GM18870 (cell line): ENCODE results near the gene CEACAM6.
"Not testable (repeated sequence)": the region's sequence is repeated elsewhere in the genome, so short reads cannot be mapped to it uniquely, and the experiment has no call there.

Source experiments
- ATAC-seq: cut with Tn5 transposase; IDR thresholded peaks from one replicate; pipeline ENCODE4 v1.9.1; 2021; ENCODE audit warnings: moderate library complexity; ENCODE audit not compliant: unreplicated experiment

Gene CEACAM6

GRCh38 chr19:41746593-41747227 is 8.6 kb upstream of the CEACAM6 start:
- no peak for ATAC-seq

GRCh38 chr19:41748012-41748411 is 7.3 kb upstream of the CEACAM6 start:
- ATAC-seq: no peak

GRCh38 chr19:41750248-41751134 is 4.8 kb upstream of the CEACAM6 start:
- not testable (repeated sequence) for ATAC-seq

- no peak for ATAC-seq
Measured at GRCh38 chr19:41753159-41753558, 2.2 kb upstream of the CEACAM6 start.

- ATAC-seq: no peak
Measured at GRCh38 chr19:41753936-41754529, 1.3 kb upstream of the CEACAM6 start.

- no peak for ATAC-seq
Measured at GRCh38 chr19:41758846-41759245, 3.5 kb downstream of the CEACAM6 start.

- no peak for ATAC-seq
Measured at GRCh38 chr19:41767115-41767514, 11.8 kb downstream of the CEACAM6 start.

- not testable (repeated sequence) for ATAC-seq
Measured at GRCh38 chr19:41768105-41768504, 12.8 kb downstream of the CEACAM6 start.

GRCh38 chr19:41769608-41770007 is 14.3 kb downstream of the CEACAM6 start:
- no peak for ATAC-seq

GRCh38 chr19:41771410-41771809 is 16.1 kb downstream of the CEACAM6 start:
- ATAC-seq: no peak

- no peak for ATAC-seq
Measured at GRCh38 chr19:41774515-41774980, 19.2 kb downstream of the CEACAM6 start.

- ATAC-seq: no peak
Measured at GRCh38 chr19:41776700-41777099, 21.4 kb downstream of the CEACAM6 start.

GRCh38 chr19:41783612-41784011 is 28.3 kb downstream of the CEACAM6 start:
- ATAC-seq: no peak

GRCh38 chr19:41784312-41784711 is 29.0 kb downstream of the CEACAM6 start:
- ATAC-seq: no peak

- no peak for ATAC-seq
Measured at GRCh38 chr19:41784743-41785142, 29.4 kb downstream of the CEACAM6 start.

- no peak for ATAC-seq
Measured at GRCh38 chr19:41785653-41786052, 30.3 kb downstream of the CEACAM6 start.

GRCh38 chr19:41787055-41787454 is 31.7 kb downstream of the CEACAM6 start:
- no peak for ATAC-seq

GRCh38 chr19:41788518-41788917 is 33.2 kb downstream of the CEACAM6 start:
- ATAC-seq: not testable (repeated sequence)

- not testable (repeated sequence) for ATAC-seq
Measured at GRCh38 chr19:41789053-41789452, 33.7 kb downstream of the CEACAM6 start.

- ATAC-seq: no peak
Measured at GRCh38 chr19:41792513-41793413, 37.4 kb downstream of the CEACAM6 start.

GRCh38 chr19:41793414-41793727 is 38.0 kb downstream of the CEACAM6 start:
- no peak for ATAC-seq
